Gastrocnemius medialis (tissue), 4 donors: ENCODE results near the gene ANXA7. TPM values are rescaled to one million over a fixed set of nuclear protein-coding genes. Genes with fewer than 3 reads are reported as not detected.

Experiments
- ATAC-seq, 2 donors: fragments of 150-250 bp; one replicate each; pipeline ENCODE4 v1.9.1; 2016
- DNase-seq, 2 donors: peaks; one replicate each; pipeline ENCODE4 v3.0.0-alpha.2; 2019
- H3K27ac ChIP-seq, 4 donors: fragments of 200-600 bp; sonication (generic); 1 replicate in 1 of 4; 2 replicates in 3 of 4; pipeline ENCODE4 v1.5.1; 2016 to 2018; ENCODE audit warnings: mild to moderate bottlenecking in 2 of 4, moderate library complexity in 1 of 4
- H3K27me3 ChIP-seq, 3 donors: fragments of 200-600 bp; sonication (generic) in 2 of 3; 1 replicate in 1 of 3; 2 replicates in 2 of 3; pipeline versions ENCODE4 v1.5.1 to v1.6.0; 2016 to 2019; ENCODE audit warnings: mild to moderate bottlenecking in 1 of 3, moderate library complexity in 1 of 3
- H3K36me3 ChIP-seq, 2 donors: fragments of 200-600 bp; sonication (generic) in 1 of 2; one replicate each; pipeline ENCODE4 v1.5.1; 2017 to 2018
- H3K4me1 ChIP-seq, 2 donors: fragments of 200-600 bp; sonication (generic) in 1 of 2; one replicate each; pipeline ENCODE4 v1.5.1; 2016 to 2017; ENCODE audit warnings: mild to moderate bottlenecking in 2 of 2
- H3K4me3 ChIP-seq, 4 donors: fragments of 200-600 bp; sonication (generic) in 3 of 4; 1 replicate in 1 of 4; 2 replicates in 3 of 4; pipeline ENCODE4 v1.5.1; 2016 to 2019; ENCODE audit warnings: mild to moderate bottlenecking in 2 of 4
- H3K9me3 ChIP-seq, 3 donors: fragments of 200-600 bp; sonication (generic) in 2 of 3; 1 replicate in 1 of 3; 2 replicates in 2 of 3; pipeline ENCODE4 v1.5.1; 2016 to 2019
- POLR2A ChIP-seq, 2 donors: fragments of 450-650 bp; IDR thresholded peaks; one replicate each; pipeline ENCODE4 v1.6.1; 2017; ENCODE audit warnings: antibody characterized with exemption in 2 of 2, mild to moderate bottlenecking in 2 of 2, moderate library complexity in 2 of 2
- in situ Hi-C, 4 donors: fragments of 200-750 bp; cut with MboI; loops; one replicate each; pipeline versions ENCODE4 v1.15.0 to v1.8.0; 2017; ENCODE audit warnings: low sequenced_read_pairs in 4 of 4
- intact Hi-C: fragments of 100-400 bp; cut with DNase I; formaldehyde crosslinking; loops from one replicate; pipeline ENCODE4 v1.15.1; 2023; ENCODE audit warnings: low total_unique reads
- total RNA-seq, 4 donors: library from RNA; depleted of rRNA; stranded (reverse); fragments of >200 nt; gene quantifications; one replicate each; pipeline versions ENCODE4 v1.1.0 to v1.2.3, GENCODE V29; 2016
- TF ChIP-seq, protein P1 (sequence below), 5 experiments: fragments of 450-650 bp in 3 of 5; fragments of 200-600 bp in 2 of 5; sonication (generic) in 2 of 5; IDR thresholded peaks in 4 of 5; conservative IDR thresholded peaks in 1 of 5; 1 replicate in 4 of 5; 2 replicates in 1 of 5; pipeline ENCODE4 v1.5.1; 2016 to 2019; ENCODE audit warnings: antibody characterized with exemption in 5 of 5, mild to moderate bottlenecking in 3 of 5, moderate library complexity in 3 of 5

The ANXA7 gene
- total RNA-seq, 4 donors from 2014 or later, result 169 to 203 (median 186) TPM

DNA sequence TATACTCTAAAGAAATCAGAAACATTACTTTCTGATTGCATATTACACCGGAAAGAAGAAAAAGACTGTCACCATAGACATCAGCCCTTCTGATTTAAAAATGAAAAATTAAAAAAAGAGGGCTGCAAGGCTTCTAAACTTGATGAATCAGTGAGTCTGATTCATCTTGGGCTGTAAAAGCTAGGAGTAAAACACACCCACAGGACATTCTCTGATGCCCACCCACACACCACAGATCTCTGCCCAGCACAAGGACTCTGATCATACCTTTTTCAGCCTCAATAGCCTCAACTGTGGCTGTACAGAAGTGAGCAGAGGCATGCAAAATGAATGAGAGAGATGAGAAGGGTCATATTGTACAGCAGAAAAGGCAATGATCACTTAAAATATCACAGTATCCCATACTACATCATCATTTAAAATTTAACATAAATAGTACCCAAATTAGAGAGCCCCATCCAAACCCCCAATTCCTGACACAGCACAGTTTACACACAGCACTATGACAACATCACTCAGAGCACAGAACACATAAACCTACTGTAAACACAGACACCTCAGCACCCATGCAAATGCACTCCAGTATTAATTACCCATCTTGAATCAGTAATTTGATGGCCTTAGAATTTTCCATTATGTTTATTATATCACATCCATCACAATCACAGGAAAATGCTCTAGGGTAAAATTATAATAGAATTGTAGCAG lies 25.9 kb upstream of the ANXA7 start:
- in situ Hi-C loops, result no loop called here
- H3K4me1 ChIP-seq, result peaks cover 10 to 20% of the 10 kb centered on the region in 2 donors
- H3K27ac ChIP-seq, result peak overlapping the region in 1 of 4 donors; percentile 71
- TF ChIP-seq POLR2A (IDR thresholded peaks at IDR 0.05), result no peak
- TF ChIP-seq, protein P1, sequence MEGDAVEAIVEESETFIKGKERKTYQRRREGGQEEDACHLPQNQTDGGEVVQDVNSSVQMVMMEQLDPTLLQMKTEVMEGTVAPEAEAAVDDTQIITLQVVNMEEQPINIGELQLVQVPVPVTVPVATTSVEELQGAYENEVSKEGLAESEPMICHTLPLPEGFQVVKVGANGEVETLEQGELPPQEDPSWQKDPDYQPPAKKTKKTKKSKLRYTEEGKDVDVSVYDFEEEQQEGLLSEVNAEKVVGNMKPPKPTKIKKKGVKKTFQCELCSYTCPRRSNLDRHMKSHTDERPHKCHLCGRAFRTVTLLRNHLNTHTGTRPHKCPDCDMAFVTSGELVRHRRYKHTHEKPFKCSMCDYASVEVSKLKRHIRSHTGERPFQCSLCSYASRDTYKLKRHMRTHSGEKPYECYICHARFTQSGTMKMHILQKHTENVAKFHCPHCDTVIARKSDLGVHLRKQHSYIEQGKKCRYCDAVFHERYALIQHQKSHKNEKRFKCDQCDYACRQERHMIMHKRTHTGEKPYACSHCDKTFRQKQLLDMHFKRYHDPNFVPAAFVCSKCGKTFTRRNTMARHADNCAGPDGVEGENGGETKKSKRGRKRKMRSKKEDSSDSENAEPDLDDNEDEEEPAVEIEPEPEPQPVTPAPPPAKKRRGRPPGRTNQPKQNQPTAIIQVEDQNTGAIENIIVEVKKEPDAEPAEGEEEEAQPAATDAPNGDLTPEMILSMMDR (IDR thresholded peaks at IDR 0.05 in 4 of 5, conservative IDR thresholded peaks at IDR 0.05 in 1 of 5), result no peak
- no peak for ATAC-seq
- intact Hi-C loops, result no loop called here
- no peaks in the 10 kb centered on the region for H3K27me3 ChIP-seq
- peaks cover 0 to 27% of the 10 kb centered on the region in 2 donors for H3K36me3 ChIP-seq
- no peak overlapping the region for H3K4me3 ChIP-seq
- no peak for DNase-seq
- no peaks in the 10 kb centered on the region for H3K9me3 ChIP-seq

- DNase-seq, result no peak
- intact Hi-C loops (no loop called here), in situ Hi-C loops (no loop called here)
- no peak overlapping the region for H3K4me3 ChIP-seq
- H3K36me3 ChIP-seq, result peaks cover 0 to 20% of the 10 kb centered on the region in 2 donors
- H3K4me1 ChIP-seq, result peaks cover 12 to 25% of the 10 kb centered on the region in 2 donors
- H3K27me3 ChIP-seq, result no peaks in the 10 kb centered on the region
- H3K9me3 ChIP-seq, result no peaks in the 10 kb centered on the region
- ATAC-seq, result no peak
- H3K27ac ChIP-seq, result peak overlapping the region in 1 of 4 donors; percentile 71
- no peak for TF ChIP-seq POLR2A (IDR thresholded peaks at IDR 0.05)
- TF ChIP-seq, protein P1 (IDR thresholded peaks at IDR 0.05 in 4 of 5, conservative IDR thresholded peaks at IDR 0.05 in 1 of 5), result no peak
Measured at GRCh38 chr10:73439055-73439454, 25.2 kb upstream of the ANXA7 start.

GRCh38 chr10:73433538-73433867 lies 19.6 kb upstream of the ANXA7 start, which contains the start of gene MSS51:
Gene MSS51 (minus strand): TSS chr10:73433561. CDS start chr10:73428284, 5,277 bp downstream.
- DNase-seq (peak; percentile 5 to 66), ATAC-seq (peak; percentile 95 to 97)
- Histone ChIP-seq H3K27ac (peak within 1 kb of the TSS; percentile 77 to 88 (median 83)), H3K4me1 (peaks cover 42 to 48% of the 10 kb centered on the region in 2 donors), H3K36me3 (peaks cover 0 to 18% of the 10 kb centered on the region in 2 donors), H3K4me3 (peak within 1 kb of the TSS; percentile 37 to 55 (median 47)), H3K9me3 (no peaks in the 10 kb centered on the region), H3K27me3 (no peaks in the 10 kb centered on the region)
- TF ChIP-seq, protein P1 (IDR thresholded peaks at IDR 0.05 in 4 of 5, conservative IDR thresholded peaks at IDR 0.05 in 1 of 5), result no peak
- TF ChIP-seq POLR2A (IDR thresholded peaks at IDR 0.05), result no peak
- in situ Hi-C loops (no loop called here), intact Hi-C loops (no loop called here)

DNA sequence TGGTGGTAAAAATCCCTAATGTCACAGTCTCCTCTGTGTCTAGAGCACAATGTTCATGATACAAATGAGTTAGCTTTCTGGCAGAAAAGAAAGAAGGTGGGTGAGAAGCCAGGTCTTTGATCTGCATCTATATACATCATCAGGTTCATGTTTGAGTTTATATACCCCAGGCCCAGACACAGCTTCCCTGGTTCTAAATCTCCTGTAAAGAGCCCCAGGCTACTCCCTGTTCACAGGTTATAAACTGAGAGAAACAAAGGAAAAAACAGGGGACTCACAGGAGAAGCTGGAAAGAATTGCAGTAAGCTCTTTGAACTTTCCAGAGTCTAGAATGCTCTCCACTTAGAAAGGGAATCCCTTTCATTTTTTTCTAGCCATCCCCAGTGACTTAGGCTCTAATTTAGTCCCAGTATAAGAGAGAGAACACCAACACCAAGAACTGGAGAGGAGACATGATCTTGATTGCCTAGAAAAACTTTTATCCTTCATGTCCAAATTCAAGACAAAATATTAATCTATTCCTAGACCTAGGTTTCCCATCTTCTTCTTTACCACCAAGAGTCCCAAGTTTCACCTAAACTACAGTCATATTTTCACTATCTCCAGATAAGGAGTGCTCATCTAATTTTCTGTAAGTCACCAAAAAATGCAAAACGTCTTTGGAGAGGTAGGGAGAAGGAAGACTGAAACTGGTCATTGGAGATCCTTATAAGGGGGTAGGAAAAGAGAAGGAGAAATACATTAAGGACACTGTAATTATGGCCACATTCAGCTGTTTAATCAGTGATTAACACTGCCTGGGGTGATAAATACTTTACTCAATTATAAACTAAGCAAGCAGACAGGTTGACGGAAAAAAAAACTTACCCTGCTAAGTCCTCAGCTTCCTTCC lies 19.0 kb upstream of the ANXA7 start:
- intact Hi-C loops, result no loop called here
- Histone ChIP-seq H3K27me3 (no peaks in the 10 kb centered on the region), H3K4me3 (peak overlapping the region; percentile 37 to 55 (median 47)), H3K9me3 (no peaks in the 10 kb centered on the region), H3K36me3 (peaks cover 0 to 20% of the 10 kb centered on the region in 2 donors), H3K4me1 (peaks cover 42 to 48% of the 10 kb centered on the region in 2 donors), H3K27ac (peak overlapping the region; percentile 77 to 88 (median 83))
- DNase-seq, result no peak
- peak; percentile 36 to 66 for ATAC-seq
- in situ Hi-C loops, result no loop called here
- no peak for TF ChIP-seq POLR2A (IDR thresholded peaks at IDR 0.05)
- TF ChIP-seq, protein P1 (IDR thresholded peaks at IDR 0.05 in 4 of 5, conservative IDR thresholded peaks at IDR 0.05 in 1 of 5), result no peak
